Hepatocyte (in vitro differentiated cells): ENCODE results near the gene FLOT2.

ENCODE experiments used
- CTCF ChIP-seq: fragments of 200-600 bp; sonication (generic); IDR thresholded peaks from 2 replicates; pipeline ENCODE4 v1.5.1; 2016; ENCODE audit warnings: antibody characterized with exemption, mild to moderate bottlenecking; ENCODE audit not compliant: poor library complexity
- EZH2 ChIP-seq: fragments of 200-600 bp; sonication (generic); IDR thresholded peaks from 2 replicates; pipeline ENCODE4 v1.6.1; 2016; ENCODE audit warnings: antibody characterized with exemption, mild to moderate bottlenecking, borderline replicate concordance
- EZH2phosphoT487 ChIP-seq: fragments of 200-600 bp; sonication (generic); IDR thresholded peaks from one replicate; pipeline ENCODE4 v1.6.1; 2018; ENCODE audit warnings: antibody characterized with exemption, mild to moderate bottlenecking, low read depth, moderate library complexity; ENCODE audit not compliant: unreplicated experiment, severe bottlenecking

- no peak for TF ChIP-seq CTCF
- no peak for TF ChIP-seq EZH2phosphoT487
- TF ChIP-seq EZH2, result no peak
Observed at GRCh38 chr17:28899212-28899815, 1.8 kb upstream of the FLOT2 start.
